Esophagus squamous epithelium (tissue), 5 donors: ENCODE results near the gene HSH2D. TPM values are rescaled to one million over a fixed set of nuclear protein-coding genes. Genes with fewer than 3 reads are reported as not detected.
"Not testable (repeated sequence)": the region's sequence is repeated elsewhere in the genome, so short reads cannot be mapped to it uniquely, and the experiment has no call there.

ENCODE experiments used
- DNase-seq: peaks from one replicate; lab custom pipeline; 2025; lab: John Stamatoyannopoulos, UW
- H3K27ac ChIP-seq, 4 donors: fragments of 200-600 bp; sonication (generic); one replicate each; pipeline ENCODE4 v1.5.1; 2016 to 2019; ENCODE audit warnings: mild to moderate bottlenecking in 1 of 4
- H3K27me3 ChIP-seq, 4 donors: fragments of 200-600 bp; sonication (generic); 1 replicate in 3 of 4; 2 replicates in 1 of 4; pipeline versions ENCODE4 v1.5.1 to v1.6.0; 2017 to 2021; ENCODE audit warnings: antibody characterized with exemption in 1 of 4
- H3K36me3 ChIP-seq, 3 donors: fragments of 200-600 bp; sonication (generic); one replicate each; pipeline ENCODE4 v1.5.1; 2016 to 2019
- H3K4me1 ChIP-seq, 3 donors: fragments of 200-600 bp; sonication (generic); one replicate each; pipeline ENCODE4 v1.5.1; 2017 to 2019
- H3K4me3 ChIP-seq, 4 donors: fragments of 200-600 bp; sonication (generic); 1 replicate in 3 of 4; 2 replicates in 1 of 4; pipeline ENCODE4 v1.5.1; 2016 to 2019; ENCODE audit warnings: mild to moderate bottlenecking in 2 of 4, moderate library complexity in 1 of 4
- H3K9me3 ChIP-seq, 3 donors: fragments of 200-600 bp; sonication (generic); one replicate each; pipeline ENCODE4 v1.5.1; 2016 to 2019
- CTCF ChIP-seq, 6 experiments: fragments of 450-650 bp in 4 of 6; fragments of 200-600 bp in 2 of 6; sonication (generic) in 2 of 6; IDR thresholded peaks; one replicate each; pipeline ENCODE4 v1.5.1; 2016 to 2019; ENCODE audit warnings: antibody characterized with exemption in 6 of 6, mild to moderate bottlenecking in 4 of 6, moderate library complexity in 4 of 6
- POLR2A ChIP-seq, 4 donors: fragments of 450-650 bp; IDR thresholded peaks; one replicate each; pipeline ENCODE4 v1.6.1; 2017; ENCODE audit warnings: antibody characterized with exemption in 4 of 4, mild to moderate bottlenecking in 4 of 4, moderate library complexity in 3 of 4
- WGBS, 2 donors: methylation state at CpG; one replicate each; pipeline ENCODE4 v1.1.5; 2018; 5-methylcytosine and 5-hydroxymethylcytosine counted together
- intact Hi-C: fragments of 100-400 bp; cut with DNase I; formaldehyde crosslinking; loops from one replicate; pipeline ENCODE4 v1.15.0; 2022
- total RNA-seq, 4 donors: library from RNA; depleted of rRNA; stranded (reverse); fragments of >200 nt; gene quantifications; one replicate each; pipeline ENCODE4 v1.1.0, GENCODE V29; 2016
- donor health status: DM: yes; HTN: yes; CAD: no.

Gene HSH2D
- total RNA-seq, 4 donors from 2014 or later = 0.31 to 1.1 (median 0.41) TPM; not detected in 1

GRCh38 chr19:16166417-16166816 lies 22.9 kb downstream of the HSH2D start:
- TF ChIP-seq CTCF (IDR thresholded peaks at IDR 0.05) (no peak), POLR2A (IDR thresholded peaks at IDR 0.05) (no peak)
- DNase-seq = no peak
- Histone ChIP-seq H3K36me3 (no peaks in the 10 kb centered on the region), H3K9me3 (no peaks in the 10 kb centered on the region), H3K4me1 (peaks cover 0 to 4% (median 0%) of the 10 kb centered on the region in 3 donors), H3K4me3 (no peak overlapping the region), H3K27ac (no peak overlapping the region), H3K27me3 (no peaks in the 10 kb centered on the region)
- WGBS, 2 donors = 100% methylated on average over 1 of the region's 1 CpG
- intact Hi-C loops = no loop called here

GRCh38 chr19:16167055-16167454 lies 23.6 kb downstream of the HSH2D start:
- no peaks in the 10 kb centered on the region for H3K36me3 ChIP-seq

GRCh38 chr19:16168465-16169081 lies 25.1 kb downstream of the HSH2D start:
- 54 to 58% methylated on average over 2 of the region's 2 CpGs for WGBS, 2 donors
- no peaks in the 10 kb centered on the region for H3K9me3 ChIP-seq
- TF ChIP-seq POLR2A (IDR thresholded peaks at IDR 0.05) (no peak), CTCF (IDR thresholded peaks at IDR 0.05) (no peak)
- no peak overlapping the region for H3K4me3 ChIP-seq
- no peaks in the 10 kb centered on the region for H3K36me3 ChIP-seq
- intact Hi-C loops = no loop called here
- no peaks in the 10 kb centered on the region for H3K27me3 ChIP-seq
- no peak for DNase-seq
- peaks cover 0 to 13% (median 0%) of the 10 kb centered on the region in 3 donors for H3K4me1 ChIP-seq
- H3K27ac ChIP-seq = no peak overlapping the region

More at GRCh38 chr19:16167055-16167454, 23.6 kb downstream of the HSH2D start:
- peaks cover 0 to under 1% (median 0%) of the 10 kb centered on the region in 3 donors for H3K4me1 ChIP-seq
- TF ChIP-seq CTCF (IDR thresholded peaks at IDR 0.05) (no peak), POLR2A (IDR thresholded peaks at IDR 0.05) (no peak)
- H3K4me3 ChIP-seq = no peak overlapping the region
- DNase-seq = no peak
- intact Hi-C loops = no loop called here
- WGBS, 2 donors = 47 to 67% methylated on average over 5 of the region's 5 CpGs
- no peak overlapping the region for H3K27ac ChIP-seq
- H3K9me3 ChIP-seq = no peaks in the 10 kb centered on the region
- H3K27me3 ChIP-seq = no peaks in the 10 kb centered on the region

- 73 to 86% methylated on average over 1 of the region's 1 CpG for WGBS, 2 donors
- intact Hi-C loops = no loop called here
- no peak for TF ChIP-seq CTCF (IDR thresholded peaks at IDR 0.05)
Measured at GRCh38 chr19:16170134-16170533, 26.6 kb downstream of the HSH2D start.

GRCh38 chr19:16175954-16176353 lies 32.5 kb downstream of the HSH2D start:
- intact Hi-C loops = loop anchor here (5.0 kb wide), 1 partner anchor 134 kb away; no protein-coding TSS in a partner anchor

More at GRCh38 chr19:16170134-16170533, 26.6 kb downstream of the HSH2D start:
- peaks cover 0 to 3% (median 0%) of the 10 kb centered on the region in 3 donors for H3K9me3 ChIP-seq
- no peaks in the 10 kb centered on the region for H3K27me3 ChIP-seq
- no peak overlapping the region for H3K27ac ChIP-seq
- no peak overlapping the region for H3K4me3 ChIP-seq
- no peak for DNase-seq
- peaks cover 0 to 13% (median 0%) of the 10 kb centered on the region in 3 donors for H3K4me1 ChIP-seq
- no peaks in the 10 kb centered on the region for H3K36me3 ChIP-seq

GRCh38 chr19:16178866-16179265 lies 35.4 kb downstream of the HSH2D start:
- Histone ChIP-seq H3K9me3 (peaks cover 0 to 10% (median 0%) of the 10 kb centered on the region in 3 donors), H3K4me1 (peaks cover 0 to 14% (median 3%) of the 10 kb centered on the region in 3 donors)
- not testable (repeated sequence) for H3K4me3 ChIP-seq, H3K27me3 ChIP-seq, DNase-seq, H3K27ac ChIP-seq, H3K36me3 ChIP-seq
- 78 to 86% methylated on average over 5 of the region's 5 CpGs for WGBS, 2 donors
- intact Hi-C loops = loop anchor here (5.0 kb wide), 1 partner anchor 137 kb away; no protein-coding TSS in a partner anchor

More at GRCh38 chr19:16175954-16176353, 32.5 kb downstream of the HSH2D start:
- H3K4me3 ChIP-seq = no peak overlapping the region
- peaks cover 0 to 17% (median 0%) of the 10 kb centered on the region in 3 donors for H3K4me1 ChIP-seq
- H3K9me3 ChIP-seq = peaks cover 0 to 10% (median 0%) of the 10 kb centered on the region in 3 donors
- TF ChIP-seq CTCF (IDR thresholded peaks at IDR 0.05) (no peak), POLR2A (IDR thresholded peaks at IDR 0.05) (no peak)
- 46 to 49% methylated on average over 2 of the region's 2 CpGs for WGBS, 2 donors
- no peak for DNase-seq
- no peak overlapping the region for H3K27ac ChIP-seq
- no peaks in the 10 kb centered on the region for H3K27me3 ChIP-seq
- no peaks in the 10 kb centered on the region for H3K36me3 ChIP-seq
